GM23248 (cell line): Measurements from ENCODE around the gene VEGFB. TPM values are rescaled to one million over a fixed set of nuclear protein-coding genes. Genes with fewer than 3 reads are reported as not detected.

Source experiments
- DNase-seq: peaks from one replicate; pipeline ENCODE4 v3.0.0-alpha.2; 2015
- H2AFZ ChIP-seq: fragments of 200-600 bp; sonication (generic); 2 replicates; pipeline ENCODE4 v1.6.1; 2016; ENCODE audit warnings: antibody characterized with exemption
- H3F3A ChIP-seq: fragments of 200-600 bp; sonication (generic); 2 replicates; pipeline ENCODE4 v1.6.1; 2016; ENCODE audit warnings: mild to moderate bottlenecking, antibody characterized with exemption, mixed run types; ENCODE audit not compliant: insufficient read depth
- H3K27ac ChIP-seq: fragments of 200-600 bp; sonication (generic); 2 replicates; pipeline ENCODE4 v1.5.1; 2016; ENCODE audit warnings: mild to moderate bottlenecking
- H3K27me3 ChIP-seq: fragments of 200-600 bp; sonication (generic); replicated peaks from 2 replicates; pipeline ENCODE4 v1.6.1; 2016; ENCODE audit warnings: mild to moderate bottlenecking; ENCODE audit not compliant: insufficient read depth
- H3K36me3 ChIP-seq: fragments of 200-600 bp; sonication (generic); 2 replicates; pipeline ENCODE4 v1.6.1; 2016; ENCODE audit warnings: low read depth, mild to moderate bottlenecking
- H3K4me1 ChIP-seq: fragments of 200-600 bp; sonication (generic); 2 replicates; pipeline ENCODE4 v1.6.1; 2016; ENCODE audit warnings: mild to moderate bottlenecking; ENCODE audit not compliant: insufficient read depth
- H3K4me2 ChIP-seq: fragments of 200-600 bp; sonication (generic); one replicate; pipeline ENCODE4 v1.6.1; 2016; ENCODE audit warnings: mild to moderate bottlenecking; ENCODE audit not compliant: unreplicated experiment
- H3K4me3 ChIP-seq: fragments of 200-600 bp; sonication (generic); 2 replicates; pipeline ENCODE4 v1.5.1; 2016; ENCODE audit warnings: mild to moderate bottlenecking
- H3K79me2 ChIP-seq: fragments of 200-600 bp; sonication (generic); 2 replicates; pipeline ENCODE4 v1.6.1; 2016; ENCODE audit warnings: mild to moderate bottlenecking; ENCODE audit not compliant: insufficient read depth
- H3K9ac ChIP-seq: fragments of 200-600 bp; sonication (generic); 2 replicates; pipeline ENCODE4 v1.6.1; 2016; ENCODE audit warnings: mild to moderate bottlenecking
- H3K9me2 ChIP-seq: fragments of 200-600 bp; sonication (generic); 2 replicates; pipeline ENCODE4 v1.6.1; 2016; ENCODE audit warnings: mixed run types, mild to moderate bottlenecking, moderate library complexity; ENCODE audit not compliant: insufficient read depth
- H3K9me3 ChIP-seq: fragments of 200-600 bp; sonication (generic); one replicate; pipeline ENCODE4 v1.6.1; 2017; ENCODE audit warnings: low read depth
- H4K20me1 ChIP-seq: fragments of 200-600 bp; sonication (generic); 2 replicates; pipeline ENCODE4 v1.6.0; 2016; ENCODE audit not compliant: insufficient read depth
- EZH2 ChIP-seq: fragments of 200-600 bp; sonication (generic); IDR thresholded peaks from 2 replicates; pipeline ENCODE4 v1.6.1; 2018; ENCODE audit warnings: antibody characterized with exemption, mild to moderate bottlenecking; ENCODE audit not compliant: insufficient read depth, poor library complexity, severe bottlenecking
- EZH2phosphoT487 ChIP-seq: fragments of 200-600 bp; sonication (generic); IDR thresholded peaks from 2 replicates; pipeline ENCODE4 v1.6.1; 2018; ENCODE audit warnings: antibody characterized with exemption, moderate library complexity, mild to moderate bottlenecking, low read depth; ENCODE audit not compliant: insufficient read depth
- WGBS, 2 experiments: methylation state at CpG; one replicate each; pipeline ENCODE4 v1.1.6; 2015 to 2017; ENCODE audit warnings: low lambda C conversion rate in 2 of 2, low coverage in 1 of 2; ENCODE audit errors: missing lambda C conversion rate in 2 of 2; 5-methylcytosine and 5-hydroxymethylcytosine counted together
- in situ Hi-C: fragments of 300-500 bp; cut with MboI; formaldehyde crosslinking; loops from 2 replicates; pipeline ENCODE4 v1.15.0; 2020
- polyA plus RNA-seq: library from polyadenylated mRNA; unstranded; fragments of >200 nt; fragmentation: Nextera tagmentation; extraction: Ambion mirVana; gene quantifications from 2 replicates; pipeline ENCODE4 v1.2.1, GENCODE V29; 2016
- total RNA-seq: library from RNA; depleted of rRNA; stranded (reverse); fragments of >200 nt; shearing (Covaris generic); gene quantifications from 2 replicates; pipeline ENCODE4 v1.2.3, GENCODE V29; 2014

The VEGFB gene
- total and polyA plus RNA-seq, 2 experiments from 2014 or later = 21.6 to 27.8 TPM

DNA sequence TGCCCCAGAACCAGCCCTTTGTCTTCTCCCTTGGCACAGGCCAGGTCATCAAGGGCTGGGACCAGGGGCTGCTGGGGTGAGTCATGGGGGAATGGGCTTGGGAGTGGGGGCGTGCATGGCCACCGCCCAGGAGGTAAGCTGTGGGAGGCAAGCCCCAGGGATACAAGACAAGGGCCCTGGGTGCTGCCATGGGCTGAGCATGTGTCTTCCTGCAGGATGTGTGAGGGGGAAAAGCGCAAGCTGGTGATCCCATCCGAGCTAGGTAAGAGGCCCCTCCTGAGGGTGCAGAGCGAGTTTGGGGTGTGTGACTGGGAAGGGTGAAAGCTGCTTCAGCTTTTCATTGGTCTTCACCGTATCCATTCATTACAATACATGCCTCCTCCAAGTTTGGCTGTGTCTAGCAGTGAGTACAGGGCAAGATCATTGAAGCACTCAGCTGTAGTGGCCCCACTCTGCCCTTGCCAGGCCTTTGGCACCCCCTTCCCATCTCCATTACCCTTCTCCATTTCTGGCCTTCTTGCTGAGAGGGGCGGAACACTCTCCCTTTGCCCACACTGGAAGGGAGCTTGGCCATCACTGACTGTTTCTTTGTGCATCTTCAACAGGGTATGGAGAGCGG, 9.0 kb downstream of the VEGFB start:
- no peaks in the 10 kb centered on the region; the same call in 1 of the 2 replicates for H3K36me3 ChIP-seq
- WGBS, 2 experiments = 83 to 87% methylated on average over 8 of the region's 8 CpGs
- in situ Hi-C loops = no loop called here
- H3F3A ChIP-seq = peaks cover 23% of the 10 kb centered on the region
- no peaks in the 10 kb centered on the region for H3K9me2 ChIP-seq
- H3K4me2 ChIP-seq = peak overlapping the region; percentile 72
- H4K20me1 ChIP-seq = no peaks in the 10 kb centered on the region
- peaks cover 46% of the 10 kb centered on the region for H3K79me2 ChIP-seq
- H3K9me3 ChIP-seq = no peaks in the 10 kb centered on the region
- H3K27me3 ChIP-seq = no peaks in the 10 kb centered on the region
- 0 out of 2 replicates have a peak overlapping the region, but pooled peaks have one; percentile 45 for H3K27ac ChIP-seq
- H3K4me3 ChIP-seq = peak overlapping the region; percentile 75
- H2AFZ ChIP-seq = no peak overlapping the region
- no peak overlapping the region for H3K9ac ChIP-seq
- peaks cover 15% of the 10 kb centered on the region for H3K4me1 ChIP-seq
- TF ChIP-seq EZH2phosphoT487 (no peak), EZH2 (no peak)
- DNase-seq = no peak

DNA sequence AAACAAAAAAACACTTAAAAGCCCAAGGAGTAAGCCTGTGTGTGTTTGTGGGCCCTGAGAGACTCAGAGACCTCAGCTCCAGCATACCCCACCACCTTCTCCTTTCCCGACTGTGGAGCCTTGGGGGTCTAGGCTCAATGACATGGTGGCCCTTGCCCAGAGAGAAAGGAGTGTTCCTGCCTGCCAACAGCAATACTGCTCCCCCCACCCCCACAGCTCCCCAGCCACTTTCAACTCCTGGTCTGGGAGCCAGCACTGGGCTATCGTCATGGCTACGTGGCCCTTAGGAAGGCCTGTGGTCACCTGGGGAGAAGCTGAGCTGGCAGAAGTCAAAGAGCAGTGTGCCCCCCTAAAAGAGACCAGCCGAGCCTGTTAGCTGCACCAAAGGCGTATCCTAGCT, 9.7 kb downstream of the VEGFB start:
- no peak overlapping the region for H2AFZ ChIP-seq
- H3K4me1 ChIP-seq = peaks cover 15% of the 10 kb centered on the region
- in situ Hi-C loops = no loop called here
- H3K27me3 ChIP-seq = no peaks in the 10 kb centered on the region
- DNase-seq = no peak
- no peak overlapping the region for H3K4me3 ChIP-seq
- no peak overlapping the region for H3K27ac ChIP-seq
- no peaks in the 10 kb centered on the region for H4K20me1 ChIP-seq
- peak overlapping the region; percentile 21 for H3K4me2 ChIP-seq
- 51 to 54% methylated on average over 5 of the region's 5 CpGs for WGBS, 2 experiments
- H3K9me3 ChIP-seq = no peaks in the 10 kb centered on the region
- no peak overlapping the region for H3K9ac ChIP-seq
- H3K36me3 ChIP-seq = no peaks in the 10 kb centered on the region; the same call in 1 of the 2 replicates
- TF ChIP-seq EZH2 = no peak
- TF ChIP-seq EZH2phosphoT487 = no peak
- peaks cover 23% of the 10 kb centered on the region for H3F3A ChIP-seq
- no peaks in the 10 kb centered on the region for H3K9me2 ChIP-seq
- peaks cover 46% of the 10 kb centered on the region for H3K79me2 ChIP-seq

DNA sequence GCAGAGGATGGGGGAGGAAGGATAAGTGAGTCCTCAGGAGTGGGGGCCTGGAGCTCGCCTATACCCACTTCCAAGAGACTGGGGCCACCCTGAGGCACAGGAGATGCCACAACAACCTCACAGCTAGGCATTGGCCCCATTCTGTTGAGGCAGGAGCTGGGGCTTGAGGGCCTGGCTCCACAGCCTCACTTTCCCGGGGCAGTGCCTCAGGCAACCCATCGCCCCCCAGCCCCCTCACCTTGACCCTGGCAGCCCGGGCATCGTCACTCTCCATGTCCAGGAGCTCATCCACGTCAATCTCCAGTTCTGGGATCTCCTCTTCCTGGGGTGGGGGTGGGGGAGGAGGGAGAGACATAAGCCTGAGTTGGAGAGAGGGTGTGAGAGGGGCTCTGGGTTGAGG, 10.6 kb downstream of the VEGFB start:
- Histone ChIP-seq H3K27me3 (no peaks in the 10 kb centered on the region), H3K9ac (peak overlapping the region; percentile 92), H3K4me2 (peak overlapping the region; percentile 81), H3K36me3 (no peaks in the 10 kb centered on the region; the same call in 1 of the 2 replicates), H3K4me3 (peak overlapping the region; percentile 100), H2AFZ (no peak overlapping the region), H3K27ac (peak overlapping the region; percentile 88), H3F3A (peaks cover 20% of the 10 kb centered on the region), H3K9me3 (no peaks in the 10 kb centered on the region), H4K20me1 (no peaks in the 10 kb centered on the region), H3K79me2 (peaks cover 46% of the 10 kb centered on the region), H3K4me1 (peaks cover 15% of the 10 kb centered on the region), H3K9me2 (no peaks in the 10 kb centered on the region)
- TF ChIP-seq EZH2 = no peak
- TF ChIP-seq EZH2phosphoT487 = no peak
- WGBS, 2 experiments = 50% methylated on average over 6 of the region's 6 CpGs
- in situ Hi-C loops = no loop called here
- DNase-seq = no peak

DNA sequence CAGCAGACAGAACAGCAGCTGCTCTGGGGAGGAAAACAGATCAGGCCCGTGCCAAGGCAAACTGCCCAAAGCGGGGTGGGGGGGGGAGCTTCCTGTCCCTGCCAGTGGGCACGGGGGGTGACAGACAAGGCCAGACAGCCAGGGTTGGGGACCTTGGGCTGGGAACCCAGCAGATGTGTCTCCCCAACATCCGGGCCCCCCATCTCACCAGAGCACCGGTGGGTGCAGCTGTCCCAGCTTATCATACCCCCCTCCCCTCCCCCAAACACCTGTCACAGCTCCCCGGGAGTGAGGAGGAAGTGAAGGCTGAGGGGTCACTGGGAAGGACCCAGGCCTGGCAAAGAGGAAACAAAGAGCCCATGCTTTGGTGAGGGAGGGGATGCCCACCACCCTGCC, 11.0 kb downstream of the VEGFB start:
- H3K9me3 ChIP-seq = no peaks in the 10 kb centered on the region
- peaks cover 15% of the 10 kb centered on the region for H3F3A ChIP-seq
- H3K4me3 ChIP-seq = peak overlapping the region; percentile 100
- H3K9me2 ChIP-seq = no peaks in the 10 kb centered on the region
- H4K20me1 ChIP-seq = no peaks in the 10 kb centered on the region
- 0 to 1% methylated on average over 2 to 5 of the region's 6 CpGs for WGBS, 2 experiments
- peaks cover 11% of the 10 kb centered on the region for H3K4me1 ChIP-seq
- H3K36me3 ChIP-seq = no peaks in the 10 kb centered on the region; the same call in 1 of the 2 replicates
- H3K9ac ChIP-seq = peak overlapping the region; percentile 92
- H3K27ac ChIP-seq = peak overlapping the region; percentile 88
- H2AFZ ChIP-seq = no peak overlapping the region
- in situ Hi-C loops = no loop called here
- DNase-seq = no peak
- no peaks in the 10 kb centered on the region for H3K27me3 ChIP-seq
- TF ChIP-seq EZH2 (no peak), EZH2phosphoT487 (no peak)
- H3K79me2 ChIP-seq = peaks cover 46% of the 10 kb centered on the region
- H3K4me2 ChIP-seq = peak overlapping the region; percentile 81
